NCI-H128 (cell line): ENCODE data around the gene CEMIP.

ENCODE experiments used
- DNase-seq: peaks from one replicate; lab custom pipeline; 2025; ENCODE audit not compliant: unreplicated experiment; lab: John Stamatoyannopoulos, UW

The CEMIP gene, protein sequence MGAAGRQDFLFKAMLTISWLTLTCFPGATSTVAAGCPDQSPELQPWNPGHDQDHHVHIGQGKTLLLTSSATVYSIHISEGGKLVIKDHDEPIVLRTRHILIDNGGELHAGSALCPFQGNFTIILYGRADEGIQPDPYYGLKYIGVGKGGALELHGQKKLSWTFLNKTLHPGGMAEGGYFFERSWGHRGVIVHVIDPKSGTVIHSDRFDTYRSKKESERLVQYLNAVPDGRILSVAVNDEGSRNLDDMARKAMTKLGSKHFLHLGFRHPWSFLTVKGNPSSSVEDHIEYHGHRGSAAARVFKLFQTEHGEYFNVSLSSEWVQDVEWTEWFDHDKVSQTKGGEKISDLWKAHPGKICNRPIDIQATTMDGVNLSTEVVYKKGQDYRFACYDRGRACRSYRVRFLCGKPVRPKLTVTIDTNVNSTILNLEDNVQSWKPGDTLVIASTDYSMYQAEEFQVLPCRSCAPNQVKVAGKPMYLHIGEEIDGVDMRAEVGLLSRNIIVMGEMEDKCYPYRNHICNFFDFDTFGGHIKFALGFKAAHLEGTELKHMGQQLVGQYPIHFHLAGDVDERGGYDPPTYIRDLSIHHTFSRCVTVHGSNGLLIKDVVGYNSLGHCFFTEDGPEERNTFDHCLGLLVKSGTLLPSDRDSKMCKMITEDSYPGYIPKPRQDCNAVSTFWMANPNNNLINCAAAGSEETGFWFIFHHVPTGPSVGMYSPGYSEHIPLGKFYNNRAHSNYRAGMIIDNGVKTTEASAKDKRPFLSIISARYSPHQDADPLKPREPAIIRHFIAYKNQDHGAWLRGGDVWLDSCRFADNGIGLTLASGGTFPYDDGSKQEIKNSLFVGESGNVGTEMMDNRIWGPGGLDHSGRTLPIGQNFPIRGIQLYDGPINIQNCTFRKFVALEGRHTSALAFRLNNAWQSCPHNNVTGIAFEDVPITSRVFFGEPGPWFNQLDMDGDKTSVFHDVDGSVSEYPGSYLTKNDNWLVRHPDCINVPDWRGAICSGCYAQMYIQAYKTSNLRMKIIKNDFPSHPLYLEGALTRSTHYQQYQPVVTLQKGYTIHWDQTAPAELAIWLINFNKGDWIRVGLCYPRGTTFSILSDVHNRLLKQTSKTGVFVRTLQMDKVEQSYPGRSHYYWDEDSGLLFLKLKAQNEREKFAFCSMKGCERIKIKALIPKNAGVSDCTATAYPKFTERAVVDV (N-terminal part only)

DNA sequence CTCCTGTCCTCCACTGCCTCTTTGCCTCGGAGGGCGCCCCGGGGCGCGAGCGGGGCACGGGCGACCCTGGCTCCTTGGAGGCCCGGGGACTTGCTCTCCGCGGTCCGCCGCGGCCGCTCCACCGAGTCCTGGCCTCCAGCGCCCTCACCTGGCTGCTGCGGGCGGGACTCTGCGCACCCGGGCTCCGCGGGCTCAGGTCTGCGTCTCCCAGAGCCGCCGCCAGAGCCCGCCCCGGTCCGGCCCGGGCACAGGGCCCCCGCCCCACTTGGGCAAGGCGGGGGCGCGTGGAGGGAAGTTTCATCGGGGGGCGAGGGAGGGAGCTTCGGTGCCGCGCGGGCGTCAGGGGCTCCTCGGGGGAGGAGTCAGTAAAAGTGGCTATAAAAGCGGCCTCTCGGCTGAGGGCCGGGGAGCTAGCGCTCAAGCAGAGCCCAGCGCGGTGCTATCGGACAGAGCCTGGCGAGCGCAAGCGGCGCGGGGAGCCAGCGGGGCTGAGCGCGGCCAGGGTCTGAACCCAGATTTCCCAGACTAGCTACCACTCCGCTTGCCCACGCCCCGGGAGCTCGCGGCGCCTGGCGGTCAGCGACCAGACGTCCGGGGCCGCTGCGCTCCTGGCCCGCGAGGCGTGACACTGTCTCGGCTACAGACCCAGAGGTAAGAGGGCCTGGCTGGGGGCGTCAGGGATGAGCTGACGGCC, at the start of gene CEMIP:
CEMIP (plus strand) TSS at position 407 of the 694 bp plus-strand sequence. CDS start 94,510 bp downstream, outside the sequence.
- DNase-seq: no peak

DNA sequence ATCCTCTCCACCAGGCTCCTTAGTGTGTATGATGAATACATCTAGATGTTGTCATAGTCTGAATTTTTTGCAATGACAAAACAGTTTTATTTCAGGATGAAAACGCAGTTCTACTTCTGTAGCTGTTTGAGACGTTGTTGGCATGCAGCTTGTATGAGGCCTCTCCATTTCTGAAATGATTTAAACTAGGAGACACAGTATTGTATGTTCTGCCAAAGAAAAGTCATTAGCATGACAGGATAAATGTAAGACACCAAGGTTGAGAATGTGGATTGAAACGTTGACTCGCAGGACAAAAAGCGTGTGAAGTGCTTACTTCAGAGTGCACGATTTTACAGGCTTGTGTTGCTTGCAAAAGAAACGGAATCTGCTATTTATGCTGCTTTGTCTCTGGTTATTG, 48.8 kb upstream of the CEMIP start:
- no peak for DNase-seq

DNA sequence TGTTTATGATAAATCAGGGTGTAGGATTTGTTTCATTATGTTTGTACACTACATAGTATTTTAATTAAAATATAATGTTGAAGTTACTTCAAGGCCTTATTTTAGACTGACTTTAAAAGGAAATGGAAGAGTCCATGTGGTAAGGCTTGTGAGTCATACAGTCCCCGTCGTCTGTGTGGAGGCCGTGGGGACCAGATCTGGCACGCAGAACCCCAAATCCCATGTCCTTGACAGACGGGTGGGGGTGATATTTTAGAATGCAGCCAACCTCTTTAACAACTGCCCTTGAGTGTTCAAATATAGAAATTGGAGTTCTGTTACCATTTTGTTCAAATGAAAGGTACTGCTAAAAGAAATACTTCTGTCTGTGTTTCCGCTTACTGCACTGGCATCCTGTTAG, 48.2 kb upstream of the CEMIP start:
- DNase-seq: no peak

GRCh38 chr15:80732167-80732566, 47.0 kb upstream of the CEMIP start:
- no peak for DNase-seq

- DNase-seq: no peak
These were observed 46.4 kb upstream of the CEMIP start for GRCh38 chr15:80732818-80733217.

- DNase-seq: no peak
These were observed 45.7 kb upstream of the CEMIP start for GRCh38 chr15:80733460-80733859.

DNA sequence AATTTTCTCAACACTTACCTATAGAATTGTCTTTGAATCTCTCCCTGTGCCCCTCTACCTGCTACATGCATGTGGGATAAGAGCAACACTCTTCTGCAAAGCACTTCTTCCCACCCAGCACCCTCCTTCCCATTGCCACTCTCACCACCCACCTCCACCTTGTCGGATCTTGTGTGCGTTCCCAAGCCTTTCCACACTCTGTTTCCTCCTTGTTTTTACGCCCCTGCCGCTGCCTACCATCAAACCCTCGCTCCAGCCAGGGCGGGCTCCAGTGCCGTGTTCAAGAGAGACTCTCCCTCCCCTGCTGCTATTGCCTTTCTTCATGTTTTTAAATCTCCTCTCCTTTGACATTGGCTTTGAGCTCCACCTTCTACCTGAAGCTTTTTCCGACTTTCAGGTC, 43.8 kb upstream of the CEMIP start:
- DNase-seq: no peak

DNA sequence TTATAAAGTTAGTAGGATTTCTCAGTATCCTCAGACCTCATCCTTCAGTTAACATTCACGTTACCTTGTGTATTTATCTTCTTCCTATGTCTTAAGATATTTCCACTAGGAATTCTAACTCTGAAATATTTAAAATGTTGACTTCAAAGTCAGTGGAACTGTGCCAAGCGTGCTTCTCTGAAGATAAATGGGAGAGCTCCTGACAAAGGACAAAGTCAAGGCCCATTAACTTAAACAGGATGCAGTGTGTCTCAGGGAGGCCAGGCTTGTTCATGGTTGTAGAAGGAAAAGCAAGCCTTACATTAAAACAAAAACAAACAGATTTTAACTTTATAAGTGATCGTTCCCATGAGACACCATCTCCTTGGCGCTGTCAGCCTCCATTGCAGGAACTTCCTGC, 42.6 kb upstream of the CEMIP start:
- no peak for DNase-seq

- DNase-seq: no peak
These were observed 39.3 kb upstream of the CEMIP start for GRCh38 chr15:80739919-80740318.

GRCh38 chr15:80742081-80742480, 37.1 kb upstream of the CEMIP start:
- DNase-seq: no peak

DNA sequence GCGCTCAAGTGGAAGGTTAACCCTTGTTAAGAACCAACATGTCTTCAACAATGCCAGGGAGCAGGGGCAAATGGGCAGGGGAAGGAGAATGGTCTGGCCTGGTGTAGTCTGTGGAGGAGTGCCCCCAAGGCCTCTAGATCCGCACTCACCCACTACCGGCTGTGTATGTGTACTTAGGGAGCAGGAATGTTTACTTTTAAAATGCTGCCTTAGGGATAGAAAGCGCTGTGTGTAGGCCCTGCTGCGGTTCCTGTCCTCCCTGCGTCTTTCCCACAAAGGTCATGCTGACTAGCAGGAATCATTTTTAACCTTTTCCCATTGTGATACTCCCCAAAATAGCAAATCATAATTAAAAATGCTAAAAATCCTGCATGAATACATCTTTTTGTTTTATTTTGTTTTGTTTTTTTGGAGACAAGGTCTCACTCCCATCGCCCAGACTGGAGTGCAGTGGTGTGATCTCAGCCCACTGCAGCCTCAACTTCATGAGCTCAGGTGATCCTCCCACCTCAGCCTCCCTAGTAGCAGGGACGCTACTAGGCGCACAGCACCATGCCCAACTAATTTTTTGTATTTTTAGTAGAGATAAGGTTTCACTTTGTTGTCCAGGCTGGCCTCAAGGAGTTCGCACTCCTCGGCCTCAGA, 35.9 kb upstream of the CEMIP start:
- DNase-seq: no peak

- DNase-seq: no peak
These were observed 34.8 kb upstream of the CEMIP start for GRCh38 chr15:80744415-80744814.

- no peak for DNase-seq
These were observed 34.3 kb upstream of the CEMIP start for GRCh38 chr15:80744826-80745225.

DNA sequence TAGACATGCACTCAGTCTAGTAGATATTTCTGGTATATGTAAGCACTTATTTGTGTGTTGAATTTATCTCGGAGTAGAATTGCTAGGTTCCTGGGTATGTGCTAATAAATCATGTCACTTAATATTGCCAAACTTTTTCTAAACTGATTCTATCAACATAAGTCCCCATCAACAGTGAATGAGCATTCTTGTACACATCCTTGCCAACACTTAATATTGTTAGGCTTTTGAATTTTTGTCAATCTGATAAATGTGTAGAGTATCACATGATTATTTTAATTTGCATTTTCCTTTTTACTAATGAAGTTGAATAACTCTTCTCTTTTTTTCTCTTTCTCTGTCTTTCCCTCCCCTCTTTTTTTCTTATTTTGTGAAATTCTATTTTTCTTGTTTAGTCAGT, 33.3 kb upstream of the CEMIP start:
- no peak for DNase-seq

GRCh38 chr15:80747317-80748053, 31.7 kb upstream of the CEMIP start:
- DNase-seq: no peak

GRCh38 chr15:80749589-80749988, 29.6 kb upstream of the CEMIP start:
- no peak for DNase-seq

GRCh38 chr15:80750575-80750974, 28.6 kb upstream of the CEMIP start:
- no peak for DNase-seq

- no peak for DNase-seq
These were observed 27.0 kb upstream of the CEMIP start for GRCh38 chr15:80752204-80752603.

- no peak for DNase-seq
These were observed 26.0 kb upstream of the CEMIP start for GRCh38 chr15:80753161-80753560.

- no peak for DNase-seq
These were observed 25.2 kb upstream of the CEMIP start for GRCh38 chr15:80754014-80754413.
